ENCODE results near the gene GNB1. TPM values are rescaled to one million over a fixed set of nuclear protein-coding genes. Genes with fewer than 3 reads are reported as not detected.
A peak's percentile ranks its signal among the peaks of the same experiment; 100 is the strongest.

GNB1 gene
- total RNA-seq, 1 experiment from 2014 or later = 400 TPM

- DNase-seq = no peak
- H2AK5ac ChIP-seq (ENCODE audit: insufficient read length, low read length) = no peak overlapping the region
- no peak overlapping the region for H4K8ac ChIP-seq (replicated peaks; ENCODE audit: insufficient read length, low read depth, low read length)
- H3T11ph ChIP-seq (ENCODE audit: low read length) = no peak overlapping the region
- H3K27ac ChIP-seq (ENCODE audit: insufficient read length, low read depth, low read length) = no peak overlapping the region
- no peak overlapping the region for H2BK20ac ChIP-seq (ENCODE audit: low read depth, low read length, poor library complexity, severe bottlenecking)
- no peak overlapping the region for H4K91ac ChIP-seq (ENCODE audit: insufficient read length, low read depth, low read length)
- no peak overlapping the region for H3K4ac ChIP-seq (ENCODE audit: low read depth, low read length)
- Mint-ChIP-seq H3K9me3 (no peaks in the 10 kb centered on the region; a peak in 1 of 5 replicates), H3K4me1 (peaks cover 4 to 8% of the 10 kb centered on the region in 2 experiments), H3K27ac (peak overlapping the region in 2 of 3 experiments; percentile 28 to 51; a peak in 1 of 7 replicates), H3K27me3 (ENCODE audit: low read depth) (no peaks in the 10 kb centered on the region; the same call in 1 of the 2 replicates), H3K36me3 (ENCODE audit: insufficient read depth in 1 of 3, low read depth in 3 of 3) (peaks cover 53 to 85% (median 77%) of the 10 kb centered on the region in 3 experiments), H3K4me3 (no peak overlapping the region)
- H2BK120ac ChIP-seq (ENCODE audit: low read depth, low read length, poor library complexity, severe bottlenecking) = no peak overlapping the region
- H3K23me2 ChIP-seq (ENCODE audit: insufficient read length, low read depth, low read length, poor library complexity, severe bottlenecking) = no peaks in the 10 kb centered on the region
- no peaks in the 10 kb centered on the region for H3K9me3 ChIP-seq (ENCODE audit: control insufficient read depth, low read depth, low read length)
- H3K79me1 ChIP-seq (ENCODE audit: insufficient read depth, low read depth, low read length, poor library complexity, severe bottlenecking) = peaks cover 3% of the 10 kb centered on the region
- H3K18ac ChIP-seq (ENCODE audit: insufficient read length, low read depth, low read length) = no peak overlapping the region
- no peaks in the 10 kb centered on the region for H3K27me3 ChIP-seq (ENCODE audit: insufficient read depth, low read length)
- H3K14ac ChIP-seq (ENCODE audit: insufficient read depth, low read length) = no peak overlapping the region
- H3K79me2 ChIP-seq (ENCODE audit: insufficient read depth, low read length) = no peaks in the 10 kb centered on the region
- TF ChIP-seq, protein P1, sequence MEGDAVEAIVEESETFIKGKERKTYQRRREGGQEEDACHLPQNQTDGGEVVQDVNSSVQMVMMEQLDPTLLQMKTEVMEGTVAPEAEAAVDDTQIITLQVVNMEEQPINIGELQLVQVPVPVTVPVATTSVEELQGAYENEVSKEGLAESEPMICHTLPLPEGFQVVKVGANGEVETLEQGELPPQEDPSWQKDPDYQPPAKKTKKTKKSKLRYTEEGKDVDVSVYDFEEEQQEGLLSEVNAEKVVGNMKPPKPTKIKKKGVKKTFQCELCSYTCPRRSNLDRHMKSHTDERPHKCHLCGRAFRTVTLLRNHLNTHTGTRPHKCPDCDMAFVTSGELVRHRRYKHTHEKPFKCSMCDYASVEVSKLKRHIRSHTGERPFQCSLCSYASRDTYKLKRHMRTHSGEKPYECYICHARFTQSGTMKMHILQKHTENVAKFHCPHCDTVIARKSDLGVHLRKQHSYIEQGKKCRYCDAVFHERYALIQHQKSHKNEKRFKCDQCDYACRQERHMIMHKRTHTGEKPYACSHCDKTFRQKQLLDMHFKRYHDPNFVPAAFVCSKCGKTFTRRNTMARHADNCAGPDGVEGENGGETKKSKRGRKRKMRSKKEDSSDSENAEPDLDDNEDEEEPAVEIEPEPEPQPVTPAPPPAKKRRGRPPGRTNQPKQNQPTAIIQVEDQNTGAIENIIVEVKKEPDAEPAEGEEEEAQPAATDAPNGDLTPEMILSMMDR (conservative IDR thresholded peaks at IDR 0.05) = no peak
- no peak overlapping the region for H3K4me2 ChIP-seq (ENCODE audit: insufficient read depth, insufficient read length, low read length)
- H4K5ac ChIP-seq (ENCODE audit: insufficient read length, low read depth, low read length) = no peak overlapping the region
- no peaks in the 10 kb centered on the region for H4K20me1 ChIP-seq (ENCODE audit: control insufficient read depth, insufficient read depth, insufficient read length)
- WGBS (ENCODE audit: extremely low coverage, insufficient read length, low lambda C conversion rate) = no CpG with 5 or more reads among the region's 7 CpGs
- no peak overlapping the region for H3K9ac ChIP-seq (ENCODE audit: extremely low read depth, insufficient read length, low read length)
- H3K4me1 ChIP-seq (ENCODE audit: insufficient read depth, low read length) = no peaks in the 10 kb centered on the region
- H2BK15ac ChIP-seq (ENCODE audit: low read depth, low read length) = no peak overlapping the region
- no peak overlapping the region for H3K56ac ChIP-seq (ENCODE audit: insufficient read length, low read depth, low read length)
- no peak overlapping the region for H2BK5ac ChIP-seq (ENCODE audit: insufficient read length, low read length)
- no peak overlapping the region for H2BK12ac ChIP-seq (ENCODE audit: insufficient read length, low read depth, low read length)
- no peak overlapping the region for H3K23ac ChIP-seq (ENCODE audit: insufficient read length, low read depth, low read length)
- no peak overlapping the region for H2AFZ ChIP-seq (ENCODE audit: low read length)
These were observed 102.8 kb downstream of the GNB1 start for GRCh38 chr1:1788136-1788535.

Data from H9 (cell line).